OCI-LY7 (cell line): Measurements from ENCODE around the gene PTPRT. TPM values are rescaled to one million over a fixed set of nuclear protein-coding genes. Genes with fewer than 3 reads are reported as not detected.

Experiments
- BruUV-seq: library from RNA; stranded (reverse); fragments of 400-500 nt; replicated peaks from 2 replicates; lab custom pipeline; 2021; lab: Mats Ljungman, UMichigan
- CTCF ChIA-PET: fragments of 300-600 bp; sonication (Branson Sonifier 250); formaldehyde crosslinking; loops from one replicate; lab custom pipeline; 2022; ENCODE audit warnings: antibody characterized with exemption; ENCODE audit not compliant: unreplicated experiment; lab: Charles Lee
- POLR2A ChIA-PET: fragments of 300-600 bp; sonication (Branson Sonifier 250); formaldehyde crosslinking; loops from one replicate; lab custom pipeline; 2022; ENCODE audit warnings: antibody characterized with exemption; lab: Charles Lee
- DNase-seq: peaks from one replicate; pipeline ENCODE4 v3.0.0-alpha.2; 2015; ENCODE audit warnings: low spot score
- H2AFZ ChIP-seq: fragments of 200-600 bp; sonication (generic), shearing (Covaris generic); 2 replicates; pipeline ENCODE4 v1.6.1; 2014; ENCODE audit warnings: mild to moderate bottlenecking, antibody characterized with exemption, low read length, moderate library complexity
- H3K27ac ChIP-seq: fragments of 200-600 bp; sonication (generic); 2 replicates; pipeline ENCODE4 v1.5.1; 2014; ENCODE audit warnings: mixed run types, low read depth, mild to moderate bottlenecking, moderate library complexity, low read length, inconsistent platforms; ENCODE audit not compliant: poor library complexity, severe bottlenecking
- H3K36me3 ChIP-seq: fragments of 200-600 bp; sonication (generic); 2 replicates; pipeline ENCODE4 v1.6.1; 2014; ENCODE audit warnings: mild to moderate bottlenecking, antibody characterized with exemption, low read length, moderate library complexity, mixed read lengths; ENCODE audit not compliant: insufficient read depth
- H3K4me1 ChIP-seq: fragments of 200-600 bp; sonication (generic); 2 replicates; pipeline ENCODE4 v1.5.1; 2014; ENCODE audit warnings: mild to moderate bottlenecking, low read length; ENCODE audit not compliant: insufficient read depth, poor library complexity, severe bottlenecking
- H3K4me2 ChIP-seq: fragments of 200-600 bp; sonication (generic); 2 replicates; pipeline ENCODE4 v1.6.1; 2014; ENCODE audit warnings: mild to moderate bottlenecking, low read length
- H3K4me3 ChIP-seq: fragments of 200-600 bp; sonication (generic); 2 replicates; pipeline ENCODE4 v1.5.1; 2014; ENCODE audit warnings: mild to moderate bottlenecking, low read depth, low read length; ENCODE audit not compliant: poor library complexity, severe bottlenecking
- H3K79me2 ChIP-seq: fragments of 200-600 bp; sonication (generic); 2 replicates; pipeline ENCODE4 v1.6.1; 2016; ENCODE audit warnings: low read depth, mild to moderate bottlenecking, low read length, moderate library complexity, mixed read lengths; ENCODE audit not compliant: insufficient read depth
- H3K9me2 ChIP-seq: fragments of 200-600 bp; sonication (generic); 2 replicates; pipeline ENCODE4 v1.6.1; 2016; ENCODE audit warnings: mild to moderate bottlenecking, low read length, mixed read lengths; ENCODE audit not compliant: insufficient read depth
- H3K9me3 ChIP-seq: fragments of 200-600 bp; sonication (generic); 2 replicates; pipeline ENCODE4 v1.6.1; 2014; ENCODE audit warnings: mild to moderate bottlenecking, mixed run types, low read length, mixed read lengths
- H4K20me1 ChIP-seq: fragments of 200-600 bp; sonication (generic); 2 replicates; pipeline ENCODE4 v1.6.1; 2014; ENCODE audit warnings: mild to moderate bottlenecking, antibody characterized with exemption, low read length, moderate library complexity, mixed read lengths; ENCODE audit not compliant: insufficient read depth
- EZH2phosphoT487 ChIP-seq: fragments of 200-600 bp; sonication (generic); IDR thresholded peaks from 2 replicates; pipeline ENCODE4 v1.6.1; 2018; ENCODE audit warnings: low read depth, borderline replicate concordance, mild to moderate bottlenecking, mixed run types, antibody characterized with exemption, low read length, moderate library complexity, mixed read lengths
- intact Hi-C: fragments of 100-400 bp; cut with micrococcal nuclease; formaldehyde crosslinking; loops from one replicate; pipeline ENCODE4 v1.10.0; 2022; ENCODE audit not compliant: unreplicated experiment
- total RNA-seq, 2 experiments: library from RNA; depleted of rRNA in 1 of 2; stranded (reverse); fragments of >200 nt in 1 of 2; shearing (Covaris generic) in 1 of 2; gene quantifications; 2 replicates each; pipeline ENCODE4 v1.2.3, GENCODE V29; 2014 to 2022
- TF ChIP-seq, protein P1 (sequence below): fragments of 200-600 bp; sonication (generic); conservative IDR thresholded peaks from 2 replicates; pipeline ENCODE4 v1.5.1; 2014; ENCODE audit warnings: mild to moderate bottlenecking, antibody characterized with exemption, low read length, moderate library complexity, mixed read lengths

Gene PTPRT
- total RNA-seq, 2 experiments from 2014 or later, result not detected

DNA sequence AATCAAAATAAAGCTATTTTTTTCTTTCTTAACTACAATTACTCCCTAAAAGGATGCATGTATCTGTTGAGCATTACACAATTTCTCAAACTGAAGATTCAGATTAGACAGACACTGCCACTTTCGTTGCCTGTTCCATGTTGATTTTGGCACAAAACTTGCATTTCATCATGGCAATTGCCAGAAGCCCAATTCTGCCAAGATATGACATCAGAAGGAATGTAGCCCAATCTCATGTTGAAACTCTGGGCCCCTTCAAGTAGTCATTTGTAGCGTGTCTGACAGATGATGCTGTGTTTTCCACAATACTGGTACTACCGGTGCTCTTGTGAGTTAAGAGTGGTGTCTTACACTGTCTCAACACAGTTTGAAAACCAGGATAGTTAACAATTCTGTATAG is 705.4 kb downstream of the PTPRT start:
- CTCF ChIA-PET, result no interaction called here

DNA sequence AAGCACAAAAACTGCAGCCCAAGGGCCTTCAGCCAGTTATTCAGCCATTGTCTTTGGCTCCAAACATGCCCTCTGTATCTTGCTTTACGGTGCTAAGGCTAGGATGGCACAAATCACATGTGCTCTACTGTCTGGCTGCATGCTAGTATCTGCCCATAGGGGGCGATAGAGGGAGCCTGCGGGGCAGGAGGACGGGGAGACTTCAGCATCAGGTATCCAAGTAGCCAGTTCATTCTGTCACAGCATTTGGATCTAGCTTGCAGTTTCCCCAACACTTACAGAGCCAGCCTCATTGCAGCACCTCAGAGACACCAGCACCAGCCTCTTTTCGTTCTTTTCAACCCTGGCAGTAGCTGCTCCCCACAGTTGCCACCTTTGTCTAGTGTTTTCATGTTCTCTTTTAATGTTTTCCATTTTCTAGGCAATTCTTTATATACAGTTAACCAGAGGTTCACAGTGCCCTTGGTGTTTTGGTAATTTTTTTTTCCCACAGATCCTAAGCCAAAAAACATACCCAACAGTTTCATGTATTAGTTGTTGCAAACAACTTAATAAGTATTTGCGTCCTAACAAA is 705.9 kb downstream of the PTPRT start:
- no peaks in the 10 kb centered on the region for H3K36me3 ChIP-seq
- no peaks in the 10 kb centered on the region for H3K9me3 ChIP-seq
- intact Hi-C loops, result no loop called here
- no TSS peak for BruUV-seq
- no peak overlapping the region for H3K4me3 ChIP-seq
- H3K9me2 ChIP-seq, result no peaks in the 10 kb centered on the region
- TF ChIP-seq, protein P1, sequence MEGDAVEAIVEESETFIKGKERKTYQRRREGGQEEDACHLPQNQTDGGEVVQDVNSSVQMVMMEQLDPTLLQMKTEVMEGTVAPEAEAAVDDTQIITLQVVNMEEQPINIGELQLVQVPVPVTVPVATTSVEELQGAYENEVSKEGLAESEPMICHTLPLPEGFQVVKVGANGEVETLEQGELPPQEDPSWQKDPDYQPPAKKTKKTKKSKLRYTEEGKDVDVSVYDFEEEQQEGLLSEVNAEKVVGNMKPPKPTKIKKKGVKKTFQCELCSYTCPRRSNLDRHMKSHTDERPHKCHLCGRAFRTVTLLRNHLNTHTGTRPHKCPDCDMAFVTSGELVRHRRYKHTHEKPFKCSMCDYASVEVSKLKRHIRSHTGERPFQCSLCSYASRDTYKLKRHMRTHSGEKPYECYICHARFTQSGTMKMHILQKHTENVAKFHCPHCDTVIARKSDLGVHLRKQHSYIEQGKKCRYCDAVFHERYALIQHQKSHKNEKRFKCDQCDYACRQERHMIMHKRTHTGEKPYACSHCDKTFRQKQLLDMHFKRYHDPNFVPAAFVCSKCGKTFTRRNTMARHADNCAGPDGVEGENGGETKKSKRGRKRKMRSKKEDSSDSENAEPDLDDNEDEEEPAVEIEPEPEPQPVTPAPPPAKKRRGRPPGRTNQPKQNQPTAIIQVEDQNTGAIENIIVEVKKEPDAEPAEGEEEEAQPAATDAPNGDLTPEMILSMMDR, result peak; percentile 74
- TF ChIP-seq EZH2phosphoT487, result no peak
- H3K79me2 ChIP-seq, result no peaks in the 10 kb centered on the region
- H3K4me1 ChIP-seq, result no peaks in the 10 kb centered on the region
- ChIA-PET CTCF (no interaction called here), POLR2A (no interaction called here)
- peak; percentile 30 for DNase-seq
- H3K27ac ChIP-seq, result no peak overlapping the region
- no peaks in the 10 kb centered on the region for H4K20me1 ChIP-seq
- no peak overlapping the region for H3K4me2 ChIP-seq
- H2AFZ ChIP-seq, result no peak overlapping the region

More for the DNA sequence above, 705.4 kb downstream of the PTPRT start:
- Histone ChIP-seq H3K4me3 (no peak overlapping the region), H3K9me3 (no peaks in the 10 kb centered on the region), H3K27ac (no peak overlapping the region), H2AFZ (no peak overlapping the region), H3K4me2 (no peak overlapping the region), H3K9me2 (no peaks in the 10 kb centered on the region), H3K4me1 (no peaks in the 10 kb centered on the region), H4K20me1 (no peaks in the 10 kb centered on the region), H3K79me2 (no peaks in the 10 kb centered on the region), H3K36me3 (no peaks in the 10 kb centered on the region)
- POLR2A ChIA-PET, result interaction anchor here (0.8 kb wide), 1 partner anchor 556 kb away, joined by 3 read pairs; no protein-coding TSS in a partner anchor
- no peak for DNase-seq
- no TSS peak for BruUV-seq
- no peak for TF ChIP-seq EZH2phosphoT487
- TF ChIP-seq, protein P1, result no peak
- intact Hi-C loops, result no loop called here

DNA sequence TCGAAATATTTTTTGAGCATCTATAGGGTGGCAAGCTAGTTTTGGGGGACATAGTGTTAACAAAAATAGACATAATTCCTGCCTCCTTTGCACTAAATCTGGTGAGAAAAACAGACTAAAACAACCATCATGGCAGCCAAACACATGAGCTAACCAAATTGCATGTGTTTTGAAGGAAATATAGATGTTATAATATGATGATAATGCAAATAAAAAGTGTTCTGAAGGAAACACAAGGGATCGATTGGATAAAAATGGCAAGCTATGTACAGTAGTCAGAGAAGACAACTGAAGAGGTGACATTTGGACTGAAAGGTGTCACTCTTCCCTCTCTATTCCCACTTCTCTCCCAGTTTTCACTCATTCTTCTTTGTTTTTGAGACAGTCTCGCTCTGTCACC is 706.9 kb downstream of the PTPRT start:
- H3K79me2 ChIP-seq, result no peaks in the 10 kb centered on the region
- POLR2A ChIA-PET, result no interaction called here
- H3K36me3 ChIP-seq, result no peaks in the 10 kb centered on the region
- H4K20me1 ChIP-seq, result no peaks in the 10 kb centered on the region
- no peak overlapping the region for H3K4me2 ChIP-seq
- DNase-seq, result no peak
- no peaks in the 10 kb centered on the region for H3K4me1 ChIP-seq
- H3K9me3 ChIP-seq, result no peaks in the 10 kb centered on the region
- CTCF ChIA-PET, result no interaction called here
- H2AFZ ChIP-seq, result no peak overlapping the region
- no peaks in the 10 kb centered on the region for H3K9me2 ChIP-seq
- no TSS peak for BruUV-seq
- H3K27ac ChIP-seq, result no peak overlapping the region
- intact Hi-C loops, result no loop called here
- no peak overlapping the region for H3K4me3 ChIP-seq
- TF ChIP-seq, protein P1, result no peak
- no peak for TF ChIP-seq EZH2phosphoT487
